GM21390 (cell line): ENCODE measurements around the gene SMIM1.
"Not testable (repeated sequence)": the region's sequence is repeated elsewhere in the genome, so short reads cannot be mapped to it uniquely, and the experiment has no call there.

Source experiments
- ATAC-seq: cut with Tn5 transposase; IDR thresholded peaks from one replicate; pipeline ENCODE4 v1.9.1; 2021; ENCODE audit not compliant: unreplicated experiment

The SMIM1 gene

GRCh38 chr1:3736131-3736561 is 36.4 kb upstream of the SMIM1 start:
- ATAC-seq, result no peak

- no peak for ATAC-seq
Observed at GRCh38 chr1:3736708-3737107, 35.8 kb upstream of the SMIM1 start.

DNA sequence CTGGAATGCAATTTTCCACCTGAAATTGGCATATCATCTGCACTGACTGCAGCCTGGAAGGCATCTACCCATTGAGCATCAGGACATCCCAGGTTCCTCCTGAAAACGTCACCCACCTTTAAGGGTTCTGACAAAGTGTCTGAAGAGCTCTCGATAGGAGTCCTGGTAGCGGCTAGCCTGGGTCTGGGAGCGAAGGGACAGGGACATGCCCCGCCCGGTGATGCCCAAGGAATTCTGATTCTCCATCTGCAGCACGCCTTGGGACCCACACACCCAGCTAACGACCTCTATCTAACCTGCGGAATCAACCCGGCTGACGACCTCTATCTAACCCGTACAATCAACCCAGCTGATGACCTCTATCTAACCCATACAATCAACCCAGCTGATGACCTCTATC is 33.6 kb upstream of the SMIM1 start:
- ATAC-seq, result no peak

- no peak for ATAC-seq
Observed at GRCh38 chr1:3740042-3740441, 32.5 kb upstream of the SMIM1 start.

- ATAC-seq, result no peak
Observed at GRCh38 chr1:3740752-3741151, 31.8 kb upstream of the SMIM1 start.

DNA sequence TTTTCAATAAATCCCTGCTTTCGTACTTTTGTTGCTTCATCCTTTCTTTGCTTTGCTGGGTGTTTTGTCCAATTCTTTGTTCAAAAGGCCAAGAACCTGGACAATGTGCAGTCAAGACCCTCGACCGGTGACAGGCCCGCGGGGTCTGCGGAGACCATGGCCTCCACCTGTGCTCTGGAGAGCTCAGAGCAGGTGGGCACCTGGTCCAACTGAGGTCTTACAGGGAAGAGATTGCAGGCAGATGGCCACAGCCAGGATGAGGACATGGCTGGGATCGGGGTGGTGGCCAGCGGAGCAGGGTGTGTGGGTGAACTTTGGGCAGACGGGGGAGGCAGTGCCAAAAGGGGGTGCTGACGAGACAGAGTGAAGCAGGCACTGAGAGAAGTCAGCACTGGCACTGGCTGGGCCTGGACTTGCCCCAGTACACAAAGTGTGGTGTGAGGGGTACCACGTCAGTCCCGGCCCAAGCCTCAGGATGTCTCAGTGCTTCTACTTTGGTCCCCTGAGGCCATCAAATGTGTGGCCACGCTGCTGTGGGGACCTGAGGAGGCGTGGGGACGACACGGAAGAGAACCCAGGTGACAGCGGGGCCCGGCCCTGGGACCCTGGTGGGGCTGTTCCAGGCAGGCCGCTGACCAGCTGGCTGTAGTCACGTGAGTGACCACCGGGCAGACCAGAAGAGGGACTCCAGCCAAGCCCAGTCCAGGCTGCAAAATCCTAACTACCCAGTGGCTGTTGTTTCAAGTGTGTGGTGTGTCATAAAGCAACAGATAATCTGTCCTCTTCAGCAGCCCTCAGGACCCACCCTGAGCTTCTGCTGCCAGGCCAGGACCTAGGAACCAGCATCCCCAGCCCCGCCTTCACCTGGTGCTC is 30.7 kb upstream of the SMIM1 start:
- no peak for ATAC-seq

- ATAC-seq, result no peak
Observed at GRCh38 chr1:3742439-3743298, 29.9 kb upstream of the SMIM1 start.

GRCh38 chr1:3743421-3743820 is 29.1 kb upstream of the SMIM1 start:
- no peak for ATAC-seq

- no peak for ATAC-seq
Observed at GRCh38 chr1:3743826-3744225, 28.7 kb upstream of the SMIM1 start.

DNA sequence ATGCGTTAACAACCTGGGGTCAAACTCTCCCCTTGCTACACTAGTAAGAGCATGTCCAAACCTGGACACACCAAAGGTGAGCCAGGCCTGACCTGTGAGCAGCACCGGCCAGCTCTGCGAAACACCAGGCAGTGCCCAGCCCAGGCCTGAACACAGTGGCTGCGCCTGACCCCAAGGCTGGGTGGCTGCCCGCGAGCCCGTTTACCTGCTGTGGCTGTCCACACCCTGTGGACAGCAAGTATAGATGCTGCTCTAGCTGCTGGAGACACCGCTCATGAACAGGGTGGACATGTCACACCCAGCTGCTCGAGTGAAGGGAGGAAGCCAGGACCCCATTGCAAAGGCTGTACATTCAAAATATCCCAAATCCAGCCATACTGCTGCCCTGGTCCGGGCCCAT is 27.9 kb upstream of the SMIM1 start:
- ATAC-seq, result no peak

DNA sequence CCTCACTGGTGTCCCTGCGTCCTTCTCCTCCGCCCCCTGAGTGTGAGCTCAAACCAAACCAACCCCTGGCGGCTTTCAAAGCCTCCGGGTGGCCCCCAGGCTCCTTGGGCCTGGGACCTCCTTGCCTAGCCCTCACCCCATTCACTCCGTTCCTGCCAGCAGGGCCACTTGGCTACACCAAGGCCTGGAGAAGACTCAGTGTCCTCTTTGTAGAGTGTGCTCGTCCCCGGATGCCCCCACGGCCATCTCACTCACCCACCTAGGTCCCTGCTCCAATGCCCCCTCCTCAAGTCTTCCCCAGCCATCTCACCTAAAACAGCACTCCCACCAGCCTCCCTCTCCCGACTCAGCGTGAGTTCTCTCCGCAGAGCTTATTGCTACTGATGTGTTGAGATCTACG is 27.5 kb upstream of the SMIM1 start:
- ATAC-seq, result no peak

DNA sequence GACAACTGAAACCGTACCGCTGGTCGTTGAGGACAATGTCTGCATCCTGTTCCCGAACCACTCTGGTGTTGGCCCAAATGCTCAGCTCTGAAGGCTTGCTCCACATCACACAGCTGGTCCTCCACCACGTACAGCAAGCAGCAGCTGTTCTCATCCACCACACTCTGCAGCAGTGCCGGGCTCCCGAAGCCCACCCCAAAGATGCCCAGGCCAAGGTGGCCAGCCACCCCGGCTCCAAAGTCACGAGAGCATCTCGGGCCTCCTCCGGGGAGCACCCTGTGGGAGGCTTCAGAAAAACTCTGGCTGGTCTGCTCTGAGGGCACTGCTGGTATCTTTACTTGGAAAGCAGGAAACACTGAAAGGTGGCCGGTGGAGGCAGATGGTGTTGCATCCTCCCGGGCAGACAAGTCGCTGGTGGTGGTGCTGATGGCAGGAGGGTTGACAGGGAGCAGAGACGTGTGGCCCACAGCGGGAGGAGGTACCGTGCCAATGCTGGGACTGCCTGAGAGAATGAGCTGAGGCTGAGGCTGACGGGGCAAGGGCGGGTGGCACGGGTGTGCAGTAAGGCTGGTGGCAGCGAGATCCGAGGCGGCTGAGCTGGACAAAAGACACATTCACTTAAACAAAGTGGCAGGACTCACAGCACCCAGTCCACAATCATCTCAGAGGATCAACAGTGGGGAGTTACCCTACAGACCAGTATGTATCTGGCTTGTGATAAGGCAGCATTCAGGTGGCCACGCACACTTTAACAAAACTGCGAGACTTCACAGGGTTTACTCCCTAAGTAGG is 26.8 kb upstream of the SMIM1 start:
- ATAC-seq, result no peak

DNA sequence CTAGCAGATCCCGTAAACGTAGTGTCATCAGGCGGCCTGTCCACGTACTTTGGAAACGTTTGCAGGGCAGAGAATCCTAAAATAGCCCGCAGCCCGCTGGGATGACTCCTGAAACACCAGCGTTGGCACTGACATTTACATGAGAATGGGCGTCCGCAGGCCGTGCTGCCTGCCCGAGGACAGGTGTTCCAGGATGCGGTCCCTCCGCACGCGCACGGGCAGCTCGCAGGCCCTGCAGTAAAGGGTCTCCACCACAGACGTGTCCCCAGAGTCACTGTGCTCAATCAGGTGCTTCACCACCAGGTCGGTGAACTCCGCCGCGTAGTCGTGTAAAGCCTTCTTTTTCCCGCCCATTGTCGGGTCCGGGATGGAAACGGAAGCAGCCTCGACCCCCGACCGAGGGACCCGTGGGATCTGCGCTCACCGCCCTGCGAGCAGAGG is 26.1 kb upstream of the SMIM1 start:
- ATAC-seq, result no peak

DNA sequence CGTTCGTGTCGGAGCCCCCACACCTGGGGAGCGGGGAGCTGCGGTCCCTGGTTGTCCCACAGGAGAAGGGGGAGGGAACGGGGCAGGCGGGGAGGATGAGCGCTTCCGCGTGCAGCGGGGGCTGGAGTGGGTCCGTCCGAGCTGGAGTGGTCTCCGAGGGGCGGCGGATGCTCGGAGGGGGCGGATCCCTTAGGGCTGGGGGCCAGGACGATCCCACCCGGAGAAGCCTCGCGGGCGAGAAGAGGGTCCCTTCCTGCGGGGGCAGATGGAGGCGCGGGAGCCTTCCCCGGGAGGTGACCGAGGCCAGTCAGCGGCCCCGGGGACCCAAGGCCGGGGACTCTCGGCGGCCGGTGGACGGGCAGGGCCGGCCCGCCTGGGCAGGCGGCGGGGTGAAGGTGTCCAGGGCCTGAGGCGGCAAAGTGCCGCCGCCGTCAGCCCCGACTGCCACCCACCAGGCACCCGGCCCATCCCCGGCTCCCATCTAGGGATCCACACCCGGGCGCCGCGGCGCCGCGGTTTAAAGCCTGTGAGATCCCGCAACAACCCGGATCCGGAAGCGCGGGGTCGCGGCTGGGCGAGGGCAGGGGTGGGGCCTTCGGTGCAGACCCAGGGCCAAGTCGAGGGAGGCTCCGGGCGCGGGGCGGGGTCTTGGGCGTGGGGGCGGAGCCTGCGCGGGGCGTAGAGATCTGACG is 25.6 kb upstream of the SMIM1 start:
- peak; percentile 92 for ATAC-seq

GRCh38 chr1:3747522-3747848 is 25.1 kb upstream of the SMIM1 start:
- no peak for ATAC-seq

- no peak for ATAC-seq
Observed at GRCh38 chr1:3747903-3748302, 24.6 kb upstream of the SMIM1 start.

GRCh38 chr1:3748316-3748900 is 24.1 kb upstream of the SMIM1 start:
- ATAC-seq, result not testable (repeated sequence)

- ATAC-seq, result no peak
Observed at GRCh38 chr1:3749512-3749911, 23.0 kb upstream of the SMIM1 start.

DNA sequence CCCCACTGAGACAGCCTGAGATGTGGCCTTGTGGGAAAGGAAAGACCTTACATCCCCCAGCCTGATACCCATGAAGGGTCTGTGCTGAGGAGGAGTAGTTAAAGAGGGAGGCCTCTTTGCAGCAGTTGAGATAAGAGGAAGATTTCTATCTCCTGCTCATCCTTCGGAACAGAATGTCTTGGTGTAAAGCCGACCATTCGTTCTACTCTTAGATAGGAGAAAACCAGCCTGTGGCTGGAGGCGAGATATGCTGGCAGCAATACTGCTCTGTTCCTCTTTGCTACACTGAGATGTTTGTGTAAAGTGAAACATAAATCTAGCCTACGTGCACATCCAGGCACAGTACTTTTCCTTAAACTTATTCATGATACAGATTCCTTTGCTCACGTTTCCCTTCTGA is 21.8 kb upstream of the SMIM1 start:
- ATAC-seq, result no peak

GRCh38 chr1:3752400-3752945 is 20.1 kb upstream of the SMIM1 start, which contains the start of gene CCDC27:
CCDC27 (plus strand) TSS chr1:3752450; CDS start chr1:3752482, 32 bp downstream.
- no peak for ATAC-seq
